Astrocyte of the cerebellum (primary cell): Measurements from ENCODE around the gene POLR2L.

Source experiments
- DNase-seq: peaks from one replicate; pipeline ENCODE4 v3.0.0-alpha.2; 2011; ENCODE audit warnings: low read depth
- H3K4me3 ChIP-seq: 2 replicates; pipeline ENCODE4 v1.5.1; 2011; ENCODE audit warnings: mild to moderate bottlenecking, low read depth, low read length, moderate library complexity
- in situ Hi-C: cut with HindIII; loops from 2 replicates; pipeline ENCODE4 v1.10.0; 2017; ENCODE audit warnings: low sequenced_read_pairs
- TF ChIP-seq, protein P1 (sequence below): IDR thresholded peaks from 2 replicates; pipeline ENCODE4 v1.5.1; 2012; ENCODE audit warnings: low read length, low read depth, moderate library complexity, mild to moderate bottlenecking; ENCODE audit errors: missing control alignments

The POLR2L gene

DNA sequence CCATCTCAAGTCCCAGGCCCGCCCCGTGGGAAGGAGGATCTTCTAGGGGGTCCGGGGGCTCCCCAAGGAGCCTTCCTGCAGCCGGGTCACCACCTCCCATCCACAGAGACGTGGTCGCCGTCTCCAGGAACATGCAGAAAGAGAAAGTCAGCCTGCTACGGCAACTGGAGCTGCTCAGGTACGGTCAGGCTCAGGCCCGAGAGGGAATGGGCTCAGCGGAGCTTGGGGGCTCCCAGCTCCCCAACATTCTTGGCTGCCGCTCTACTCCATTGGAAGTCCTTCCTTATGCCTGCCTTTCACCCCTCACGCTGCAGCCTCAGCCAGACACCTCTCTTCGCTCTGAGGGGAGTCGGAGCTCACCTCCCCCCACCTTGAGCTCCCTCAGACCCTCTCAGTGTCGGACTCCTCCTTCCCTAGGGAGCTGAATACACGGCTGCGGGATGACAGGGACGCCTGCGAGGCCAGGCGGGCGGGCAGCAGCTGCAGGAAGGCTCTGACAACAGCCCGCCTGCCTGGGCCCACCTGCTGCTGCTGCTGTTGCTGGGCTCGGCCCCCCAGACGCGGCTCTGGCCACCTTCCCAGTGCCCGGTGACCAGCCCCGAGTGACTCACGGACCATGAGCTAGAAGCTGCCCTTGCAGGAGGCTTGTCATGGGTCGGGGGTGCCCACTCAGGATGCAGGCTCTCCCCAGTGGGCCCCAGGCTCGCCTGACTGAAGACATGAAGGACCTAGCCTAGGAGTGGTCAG, 11.0 kb downstream of the POLR2L start:
- in situ Hi-C loops = no loop called here
- DNase-seq = no peak
- H3K4me3 ChIP-seq = peak overlapping the region; percentile 30
- TF ChIP-seq, protein P1, sequence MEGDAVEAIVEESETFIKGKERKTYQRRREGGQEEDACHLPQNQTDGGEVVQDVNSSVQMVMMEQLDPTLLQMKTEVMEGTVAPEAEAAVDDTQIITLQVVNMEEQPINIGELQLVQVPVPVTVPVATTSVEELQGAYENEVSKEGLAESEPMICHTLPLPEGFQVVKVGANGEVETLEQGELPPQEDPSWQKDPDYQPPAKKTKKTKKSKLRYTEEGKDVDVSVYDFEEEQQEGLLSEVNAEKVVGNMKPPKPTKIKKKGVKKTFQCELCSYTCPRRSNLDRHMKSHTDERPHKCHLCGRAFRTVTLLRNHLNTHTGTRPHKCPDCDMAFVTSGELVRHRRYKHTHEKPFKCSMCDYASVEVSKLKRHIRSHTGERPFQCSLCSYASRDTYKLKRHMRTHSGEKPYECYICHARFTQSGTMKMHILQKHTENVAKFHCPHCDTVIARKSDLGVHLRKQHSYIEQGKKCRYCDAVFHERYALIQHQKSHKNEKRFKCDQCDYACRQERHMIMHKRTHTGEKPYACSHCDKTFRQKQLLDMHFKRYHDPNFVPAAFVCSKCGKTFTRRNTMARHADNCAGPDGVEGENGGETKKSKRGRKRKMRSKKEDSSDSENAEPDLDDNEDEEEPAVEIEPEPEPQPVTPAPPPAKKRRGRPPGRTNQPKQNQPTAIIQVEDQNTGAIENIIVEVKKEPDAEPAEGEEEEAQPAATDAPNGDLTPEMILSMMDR = no peak

DNA sequence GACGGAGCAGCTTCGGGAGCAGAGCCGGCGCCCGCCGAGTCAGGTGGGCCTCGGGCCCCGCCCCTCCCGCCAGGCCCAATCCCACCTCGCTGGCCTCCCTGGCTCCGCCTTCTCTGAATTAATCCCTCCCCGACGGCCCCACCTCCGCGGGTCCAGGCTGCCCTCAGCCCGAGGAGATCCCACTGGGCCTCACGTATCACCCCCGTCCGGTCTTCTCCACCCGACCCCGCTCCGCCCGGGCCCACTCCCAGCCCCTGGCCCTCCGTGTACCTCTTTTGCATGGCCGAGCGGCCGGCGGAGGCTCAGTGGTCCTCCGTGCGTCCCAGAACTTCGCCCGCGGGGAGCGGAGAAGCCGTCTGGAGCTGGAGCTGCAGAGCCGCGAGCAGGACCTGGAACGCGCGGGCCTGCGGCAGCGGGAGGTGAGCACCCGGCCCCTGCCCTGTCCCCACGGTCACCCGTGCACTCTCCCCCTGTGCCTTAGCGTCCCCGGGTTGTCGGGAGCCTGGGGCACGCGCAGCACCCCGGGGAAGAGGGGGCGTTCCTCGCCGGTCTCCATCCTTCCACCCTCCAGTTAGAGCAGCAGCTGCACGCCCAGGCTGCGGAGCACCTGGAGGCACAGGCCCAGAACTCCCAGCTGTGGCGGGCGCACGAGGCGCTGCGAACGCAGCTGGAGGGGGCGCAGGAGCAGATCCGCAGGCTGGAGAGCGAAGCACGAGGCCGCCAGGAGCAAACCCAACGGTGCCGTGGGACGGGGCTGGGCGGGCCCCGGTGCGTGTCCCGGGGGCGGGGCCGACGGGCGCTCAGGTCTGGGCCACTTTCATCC, 11.8 kb downstream of the POLR2L start:
- DNase-seq = no peak
- TF ChIP-seq, protein P1 = no peak
- H3K4me3 ChIP-seq = peak overlapping the region; percentile 30
- in situ Hi-C loops = no loop called here

DNA sequence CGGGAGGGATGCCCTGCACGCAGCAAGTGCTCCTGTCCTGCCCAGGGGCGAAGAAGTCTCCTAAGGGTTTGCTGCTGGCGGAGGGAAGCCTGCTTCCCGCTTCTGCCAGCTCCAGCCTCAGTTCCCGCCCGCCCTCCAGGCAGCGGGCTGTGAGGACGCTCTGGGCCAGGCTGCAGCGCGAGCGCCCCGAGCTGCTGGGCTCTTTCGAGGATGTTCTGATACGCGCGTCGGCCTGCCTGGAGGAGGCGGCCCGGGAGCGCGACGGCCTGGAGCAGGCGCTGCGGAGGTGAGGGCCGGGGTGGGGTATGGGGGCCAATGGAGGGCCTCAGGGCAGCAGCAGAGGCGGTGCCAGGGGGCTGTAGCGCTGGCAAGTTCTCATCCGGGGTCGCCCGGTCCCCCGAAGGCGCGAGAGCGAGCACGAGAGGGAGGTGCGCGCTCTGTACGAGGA, 12.5 kb downstream of the POLR2L start:
- H3K4me3 ChIP-seq = peak overlapping the region; percentile 30
- in situ Hi-C loops = no loop called here
- TF ChIP-seq, protein P1 = no peak
- no peak for DNase-seq

DNA sequence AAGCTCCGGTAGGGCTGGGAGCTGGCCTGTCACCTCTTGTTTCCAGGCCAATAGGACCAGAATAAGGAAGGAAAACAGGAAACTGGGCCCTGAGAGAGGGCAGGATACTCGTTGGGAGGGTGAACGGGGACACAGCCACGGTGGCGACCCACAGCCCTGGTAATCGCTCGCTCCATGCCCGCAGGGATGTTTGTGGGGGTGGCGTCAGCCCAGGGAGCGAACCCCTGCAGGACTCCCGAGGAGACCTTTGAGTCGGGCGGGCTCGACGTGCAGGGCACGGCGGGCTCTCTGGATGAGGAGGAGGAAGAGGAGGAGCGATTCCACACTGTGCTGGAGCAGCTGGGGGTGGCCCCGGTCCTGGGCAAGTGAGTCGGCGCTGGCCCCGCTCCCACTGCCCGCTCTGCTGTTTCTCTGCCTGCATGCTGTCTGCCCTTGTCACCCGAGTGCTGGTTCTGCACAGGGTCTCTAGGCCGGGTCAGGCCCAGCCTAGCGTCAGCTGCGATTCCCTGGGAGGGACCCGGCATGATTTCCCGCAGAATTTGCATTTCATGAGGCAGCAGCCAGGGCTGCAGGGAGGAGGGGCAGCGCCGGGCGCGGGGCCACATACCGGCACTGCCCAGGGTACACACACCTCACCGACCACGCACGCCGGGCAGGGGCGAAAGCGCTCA, 13.0 kb downstream of the POLR2L start:
- TF ChIP-seq, protein P1 = no peak
- peak overlapping the region; percentile 30 for H3K4me3 ChIP-seq
- in situ Hi-C loops = no loop called here
- no peak for DNase-seq

DNA sequence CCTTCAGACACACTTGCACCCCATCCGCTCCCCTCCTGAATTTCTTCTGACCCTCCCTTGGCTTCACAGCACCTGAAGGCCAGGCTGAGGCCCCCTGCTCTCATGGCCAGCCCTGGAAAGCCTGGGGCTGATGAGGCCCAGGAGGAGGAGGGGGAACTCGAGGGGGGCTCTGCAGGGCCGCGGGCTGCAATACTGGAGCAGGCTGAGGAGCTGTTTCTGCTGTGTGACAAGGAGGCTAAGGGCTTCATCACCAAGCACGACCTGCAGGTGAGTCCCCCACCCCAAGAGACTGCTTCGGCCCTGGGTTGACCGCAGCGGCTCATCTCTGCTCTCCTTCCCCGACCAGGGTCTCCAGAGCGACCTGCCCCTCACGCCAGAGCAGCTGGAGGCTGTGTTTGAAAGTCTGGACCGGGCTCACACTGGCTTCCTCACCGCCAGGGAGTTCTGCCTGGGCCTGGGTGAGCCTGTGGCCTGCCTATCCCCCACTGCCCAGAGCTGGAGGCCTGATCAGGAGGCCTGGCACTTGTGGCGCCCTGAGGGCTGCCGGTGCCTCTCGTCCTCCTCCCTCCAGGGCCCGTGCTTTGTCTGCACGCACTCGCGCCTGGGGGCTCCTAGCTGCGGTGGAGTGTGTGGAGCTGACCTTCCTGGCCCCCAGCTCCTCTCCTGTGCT, 13.7 kb downstream of the POLR2L start:
- in situ Hi-C loops = no loop called here
- no peak overlapping the region for H3K4me3 ChIP-seq
- TF ChIP-seq, protein P1 = no peak

DNA sequence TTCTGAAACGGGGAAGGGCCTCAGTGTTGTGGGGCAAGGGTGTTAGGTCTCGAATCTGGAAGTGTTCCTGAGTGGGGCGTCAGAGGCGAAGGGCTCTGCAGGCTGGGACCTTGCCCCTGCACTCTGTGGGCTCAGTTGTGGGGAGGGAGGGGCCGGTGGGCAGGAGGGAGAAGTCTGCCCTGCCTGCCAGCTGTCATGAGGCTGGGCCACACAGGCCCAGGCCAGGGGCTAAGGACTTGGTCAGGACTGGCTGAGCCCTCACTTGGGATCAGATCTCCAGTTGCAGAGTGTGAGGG, 14.5 kb downstream of the POLR2L start, which contains the start of gene CRACR2B:
CRACR2B (plus strand) TSS at position 23 of the 296 bp plus-strand sequence. CDS start 689 bp downstream, outside the sequence.
- peak within 1 kb of the TSS; percentile 21 for H3K4me3 ChIP-seq
- in situ Hi-C loops = no loop called here
- TF ChIP-seq, protein P1 = no peak
- no peak for DNase-seq

More for the DNA sequence above, 13.7 kb downstream of the POLR2L start:
- DNase-seq = no peak
